Glutamatergic neuron (in vitro differentiated cells): Measurements from ENCODE around the gene DCUN1D2. TPM values are rescaled to one million over a fixed set of nuclear protein-coding genes. Genes with fewer than 3 reads are reported as not detected.

Experiments used
- DNase-seq: peaks from one replicate; pipeline ENCODE4 v3.0.0; 2022
- H3K27ac Mint-ChIP-seq: one replicate; pipeline ENCODE4 v1.8.0; 2020; ENCODE audit warnings: mild to moderate bottlenecking, mixed read lengths, inconsistent platforms; ENCODE audit not compliant: unreplicated experiment
- H3K27me3 Mint-ChIP-seq: one replicate; pipeline ENCODE4 v1.8.0; 2020; ENCODE audit warnings: mild to moderate bottlenecking, moderate library complexity, mixed read lengths, inconsistent platforms; ENCODE audit not compliant: unreplicated experiment
- H3K36me3 Mint-ChIP-seq: one replicate; pipeline ENCODE4 v1.8.0; 2020; ENCODE audit warnings: mild to moderate bottlenecking, mixed read lengths, inconsistent platforms; ENCODE audit not compliant: unreplicated experiment
- H3K4me1 Mint-ChIP-seq: one replicate; pipeline ENCODE4 v1.8.0; 2020; ENCODE audit warnings: mild to moderate bottlenecking, low read depth, mixed read lengths, inconsistent platforms; ENCODE audit not compliant: unreplicated experiment
- H3K4me3 Mint-ChIP-seq: one replicate; pipeline ENCODE4 v1.8.0; 2020; ENCODE audit warnings: mild to moderate bottlenecking, mixed read lengths, inconsistent platforms; ENCODE audit not compliant: unreplicated experiment
- H3K9me3 Mint-ChIP-seq: one replicate; pipeline ENCODE4 v1.8.0; 2020; ENCODE audit warnings: mild to moderate bottlenecking, moderate library complexity, mixed read lengths, inconsistent platforms; ENCODE audit not compliant: unreplicated experiment
- CTCF ChIP-seq: fragments of 200-600 bp; sonication (generic); IDR thresholded peaks from one replicate; pipeline ENCODE4 v1.5.0; 2021; ENCODE audit not compliant: partially characterized antibody, unreplicated experiment
- total RNA-seq: library from RNA; stranded (reverse); fragmentation: NEBNext Ultra II Directional; extraction: Animal tissue kit (Norgen Biotek cat#: 25700); gene quantifications from one replicate; pipeline ENCODE4 v1.2.1, GENCODE V29; 2021; ENCODE audit not compliant: unreplicated experiment

DCUN1D2 gene
- total RNA-seq, 1 donor from 2014 or later: 97.7 TPM

DNA sequence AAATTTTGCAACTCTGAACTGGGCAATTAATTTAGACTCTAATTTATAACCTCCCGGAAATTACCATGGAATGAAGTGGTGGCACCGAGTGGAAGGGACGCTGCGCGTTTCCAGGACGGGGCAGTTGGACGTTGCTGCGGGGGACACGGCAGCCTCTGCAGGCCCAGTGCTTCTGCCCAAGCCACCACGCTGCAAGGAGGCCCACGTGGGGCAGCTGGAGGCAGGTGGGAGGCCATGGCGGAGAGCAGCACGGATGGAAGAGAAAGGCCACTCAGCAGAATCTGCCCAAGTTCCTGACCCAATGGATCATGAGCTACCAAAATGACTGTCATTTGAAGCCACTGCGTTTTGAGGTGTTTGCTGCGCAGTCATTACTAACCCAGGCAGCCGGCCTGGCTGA is 26.0 kb downstream of the DCUN1D2 start:
- Mint-ChIP-seq H3K4me3 (no peak overlapping the region), H3K27me3 (peaks cover 2% of the 10 kb centered on the region), H3K9me3 (no peaks in the 10 kb centered on the region), H3K27ac (peak overlapping the region; percentile 64), H3K36me3 (no peaks in the 10 kb centered on the region), H3K4me1 (peaks cover 13% of the 10 kb centered on the region)
- no peak for DNase-seq
- no peak for TF ChIP-seq CTCF

- Mint-ChIP-seq H3K36me3 (no peaks in the 10 kb centered on the region), H3K27ac (peak overlapping the region; percentile 39), H3K4me3 (no peak overlapping the region), H3K4me1 (peaks cover 9% of the 10 kb centered on the region), H3K27me3 (no peaks in the 10 kb centered on the region), H3K9me3 (no peaks in the 10 kb centered on the region)
- TF ChIP-seq CTCF: no peak
- DNase-seq: no peak
Measured at GRCh38 chr13:113461022-113461751, 29.3 kb downstream of the DCUN1D2 start.

DNA sequence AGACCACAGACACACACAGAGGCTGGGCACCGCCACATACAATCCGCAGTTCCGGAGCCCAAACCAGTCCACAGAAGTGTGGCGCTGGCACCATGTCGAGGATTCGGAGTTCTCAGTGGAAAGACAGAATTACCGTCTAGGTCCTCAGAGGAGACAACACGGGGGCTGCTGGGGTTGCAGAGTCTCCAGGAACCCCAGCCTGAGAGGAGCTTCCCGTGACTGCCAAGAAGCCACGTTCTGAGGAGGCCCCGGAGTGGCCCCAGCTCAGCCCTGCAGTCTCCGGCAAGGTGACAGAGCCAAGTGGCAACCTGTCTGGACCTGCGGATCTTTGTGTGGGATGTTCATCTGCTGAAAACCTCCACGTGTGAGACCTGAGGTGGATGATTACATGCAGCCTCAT is 29.9 kb downstream of the DCUN1D2 start:
- peak overlapping the region; percentile 39 for H3K27ac Mint-ChIP-seq
- DNase-seq: no peak
- H3K4me1 Mint-ChIP-seq: peaks cover 9% of the 10 kb centered on the region
- no peak overlapping the region for H3K4me3 Mint-ChIP-seq
- H3K9me3 Mint-ChIP-seq: no peaks in the 10 kb centered on the region
- no peaks in the 10 kb centered on the region for H3K36me3 Mint-ChIP-seq
- no peaks in the 10 kb centered on the region for H3K27me3 Mint-ChIP-seq
- TF ChIP-seq CTCF: no peak

- no peak overlapping the region for H3K27ac Mint-ChIP-seq
- H3K9me3 Mint-ChIP-seq: no peaks in the 10 kb centered on the region
- H3K36me3 Mint-ChIP-seq: no peaks in the 10 kb centered on the region
- no peak for DNase-seq
- no peaks in the 10 kb centered on the region for H3K27me3 Mint-ChIP-seq
- H3K4me3 Mint-ChIP-seq: no peak overlapping the region
- H3K4me1 Mint-ChIP-seq: peaks cover 12% of the 10 kb centered on the region
- TF ChIP-seq CTCF: no peak
Measured at GRCh38 chr13:113460064-113460555, 30.4 kb downstream of the DCUN1D2 start.
